ENCODE data around the gene BNIPL.

DNA sequence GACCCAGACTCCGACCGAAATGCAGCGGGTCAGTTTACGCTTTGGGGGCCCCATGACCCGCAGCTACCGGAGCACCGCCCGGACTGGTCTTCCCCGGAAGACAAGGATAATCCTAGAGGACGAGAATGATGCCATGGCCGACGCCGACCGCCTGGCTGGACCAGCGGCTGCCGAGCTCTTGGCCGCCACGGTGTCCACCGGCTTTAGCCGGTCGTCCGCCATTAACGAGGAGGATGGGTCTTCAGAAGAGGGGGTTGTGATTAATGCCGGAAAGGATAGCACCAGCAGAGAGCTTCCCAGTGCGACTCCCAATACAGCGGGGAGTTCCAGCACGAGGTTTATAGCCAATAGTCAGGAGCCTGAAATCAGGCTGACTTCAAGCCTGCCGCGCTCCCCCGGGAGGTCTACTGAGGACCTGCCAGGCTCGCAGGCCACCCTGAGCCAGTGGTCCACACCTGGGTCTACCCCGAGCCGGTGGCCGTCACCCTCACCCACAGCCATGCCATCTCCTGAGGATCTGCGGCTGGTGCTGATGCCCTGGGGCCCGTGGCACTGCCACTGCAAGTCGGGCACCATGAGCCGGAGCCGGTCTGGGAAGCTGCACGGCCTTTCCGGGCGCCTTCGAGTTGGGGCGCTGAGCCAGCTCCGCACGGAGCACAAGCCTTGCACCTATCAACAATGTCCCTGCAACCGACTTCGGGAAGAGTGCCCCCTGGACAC, 11.7 kb downstream of the BNIPL start:
- peak in 1 of 2 donors; percentile 20 for TF ChIP-seq POLR2A (IDR thresholded peaks at IDR 0.05)
- TF ChIP-seq, protein P1, sequence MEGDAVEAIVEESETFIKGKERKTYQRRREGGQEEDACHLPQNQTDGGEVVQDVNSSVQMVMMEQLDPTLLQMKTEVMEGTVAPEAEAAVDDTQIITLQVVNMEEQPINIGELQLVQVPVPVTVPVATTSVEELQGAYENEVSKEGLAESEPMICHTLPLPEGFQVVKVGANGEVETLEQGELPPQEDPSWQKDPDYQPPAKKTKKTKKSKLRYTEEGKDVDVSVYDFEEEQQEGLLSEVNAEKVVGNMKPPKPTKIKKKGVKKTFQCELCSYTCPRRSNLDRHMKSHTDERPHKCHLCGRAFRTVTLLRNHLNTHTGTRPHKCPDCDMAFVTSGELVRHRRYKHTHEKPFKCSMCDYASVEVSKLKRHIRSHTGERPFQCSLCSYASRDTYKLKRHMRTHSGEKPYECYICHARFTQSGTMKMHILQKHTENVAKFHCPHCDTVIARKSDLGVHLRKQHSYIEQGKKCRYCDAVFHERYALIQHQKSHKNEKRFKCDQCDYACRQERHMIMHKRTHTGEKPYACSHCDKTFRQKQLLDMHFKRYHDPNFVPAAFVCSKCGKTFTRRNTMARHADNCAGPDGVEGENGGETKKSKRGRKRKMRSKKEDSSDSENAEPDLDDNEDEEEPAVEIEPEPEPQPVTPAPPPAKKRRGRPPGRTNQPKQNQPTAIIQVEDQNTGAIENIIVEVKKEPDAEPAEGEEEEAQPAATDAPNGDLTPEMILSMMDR (IDR thresholded peaks at IDR 0.05), result peak; percentile 26 to 63 (median 50)
